AG08395 (cell line): Measurements from ENCODE around the gene SLC9A9.
"Not testable (repeated sequence)": the region's sequence is repeated elsewhere in the genome, so short reads cannot be mapped to it uniquely, and the experiment has no call there.

Source experiments
- DNase-seq: peaks from one replicate; pipeline ENCODE4 v3.0.0; 2012; ENCODE audit warnings: mixed read lengths, low spot score

SLC9A9 gene

DNA sequence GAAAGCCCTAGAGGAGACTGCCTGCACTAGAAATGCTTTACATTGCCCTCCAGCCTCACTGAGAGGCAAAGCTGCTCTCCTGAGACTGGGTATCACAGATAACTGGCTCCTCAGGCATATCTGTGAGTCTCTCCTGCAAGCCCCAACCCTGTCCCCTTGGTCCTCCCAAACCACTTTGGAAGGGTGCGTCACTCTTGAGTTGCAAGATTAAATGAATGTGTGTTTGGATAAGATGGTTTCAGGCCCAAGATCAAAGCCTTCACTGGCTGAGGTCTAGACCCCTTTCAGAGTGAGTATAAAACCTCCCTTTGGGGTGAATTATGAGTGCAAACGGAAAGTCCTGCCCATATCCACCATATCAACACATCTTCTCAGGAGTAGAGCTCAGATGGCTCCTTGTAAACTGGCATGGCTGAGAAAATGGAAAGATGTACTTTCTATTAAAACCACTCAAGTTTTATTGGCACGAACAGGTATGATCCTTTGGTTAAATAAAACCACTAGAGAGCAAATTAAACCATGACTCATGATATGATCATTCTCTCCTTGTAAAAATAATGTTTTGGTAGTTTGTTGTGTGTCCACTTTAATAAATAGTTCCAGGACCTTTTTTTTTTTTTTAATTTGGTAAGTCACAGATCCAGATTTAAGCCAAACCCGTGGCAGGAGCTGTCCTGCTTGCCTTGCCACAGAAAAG, 564.7 kb downstream of the SLC9A9 start:
- DNase-seq, result no peak

GRCh38 chr3:143280984-143281383, 567.3 kb downstream of the SLC9A9 start:
- no peak for DNase-seq

DNA sequence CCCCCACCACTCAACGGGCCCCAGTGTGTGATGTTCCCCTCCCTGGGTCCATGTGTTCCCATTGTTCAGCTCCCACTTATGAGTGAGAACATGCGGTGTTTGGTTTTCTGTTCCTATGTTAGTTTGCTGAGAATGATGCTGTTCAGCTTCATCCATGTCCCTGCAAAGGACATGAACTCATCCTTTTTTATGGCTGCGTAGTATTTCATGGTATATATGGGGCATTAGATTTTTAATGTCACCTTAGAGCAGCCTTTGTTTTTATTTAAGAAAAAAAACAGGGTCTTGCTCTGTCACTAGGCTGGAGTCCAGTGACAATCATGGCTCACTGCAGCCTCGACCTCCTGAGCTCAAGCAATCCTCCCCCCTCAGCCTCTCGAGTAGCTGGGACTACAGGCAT, 568.7 kb downstream of the SLC9A9 start:
- not testable (repeated sequence) for DNase-seq

GRCh38 chr3:143278721-143279120, 569.5 kb downstream of the SLC9A9 start:
- no peak for DNase-seq

- DNase-seq, result no peak
Observed at GRCh38 chr3:143277531-143277930, 570.7 kb downstream of the SLC9A9 start.

- no peak for DNase-seq
Observed at GRCh38 chr3:143276592-143276991, 571.7 kb downstream of the SLC9A9 start.

GRCh38 chr3:143273975-143274690, 574.1 kb downstream of the SLC9A9 start:
- DNase-seq, result no peak

DNA sequence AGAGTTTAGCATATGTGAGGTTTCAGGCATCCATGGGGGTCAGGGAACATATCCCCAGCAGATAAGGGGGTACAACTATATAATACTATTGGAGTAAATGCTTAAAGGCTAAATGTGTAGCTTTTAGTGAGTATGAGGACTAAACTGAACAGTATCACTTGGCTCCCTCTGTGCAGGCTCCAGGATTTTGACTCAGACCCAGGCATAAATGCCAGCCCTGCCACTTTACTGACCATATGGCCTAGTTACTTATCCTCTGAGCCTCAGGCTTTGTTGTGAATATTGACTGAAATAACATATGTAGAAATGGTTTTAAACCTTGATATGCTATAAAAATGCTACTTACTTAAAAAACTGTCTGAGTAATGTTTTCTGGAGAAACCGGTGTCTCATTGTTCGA, 577.1 kb downstream of the SLC9A9 start:
- DNase-seq, result no peak

- DNase-seq, result no peak
Observed at GRCh38 chr3:143269741-143270140, 578.5 kb downstream of the SLC9A9 start.

GRCh38 chr3:143267989-143268388, 580.3 kb downstream of the SLC9A9 start:
- no peak for DNase-seq

DNA sequence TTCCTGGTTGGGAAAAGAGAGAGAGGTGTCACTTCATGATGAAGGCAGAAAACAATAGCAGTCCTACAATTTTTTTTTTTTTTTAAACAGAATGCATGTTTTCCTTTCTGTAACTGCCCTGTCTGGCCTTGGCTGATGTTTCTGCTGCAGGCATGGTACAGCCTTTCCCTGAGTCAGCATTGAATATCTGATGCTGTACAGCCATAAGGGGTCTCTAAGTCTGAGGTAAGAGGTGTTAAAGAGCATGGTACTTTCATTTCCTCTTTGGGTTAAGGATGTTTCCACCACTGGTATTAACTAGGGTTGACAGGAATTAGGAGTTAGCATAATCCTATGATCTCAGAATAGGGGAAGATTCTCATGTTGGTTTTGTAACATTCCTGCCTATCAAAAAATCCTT, 581.3 kb downstream of the SLC9A9 start:
- DNase-seq, result no peak

GRCh38 chr3:143266511-143266910, 581.8 kb downstream of the SLC9A9 start:
- DNase-seq, result no peak

GRCh38 chr3:143265501-143266070, 582.7 kb downstream of the SLC9A9 start:
- no peak for DNase-seq

DNA sequence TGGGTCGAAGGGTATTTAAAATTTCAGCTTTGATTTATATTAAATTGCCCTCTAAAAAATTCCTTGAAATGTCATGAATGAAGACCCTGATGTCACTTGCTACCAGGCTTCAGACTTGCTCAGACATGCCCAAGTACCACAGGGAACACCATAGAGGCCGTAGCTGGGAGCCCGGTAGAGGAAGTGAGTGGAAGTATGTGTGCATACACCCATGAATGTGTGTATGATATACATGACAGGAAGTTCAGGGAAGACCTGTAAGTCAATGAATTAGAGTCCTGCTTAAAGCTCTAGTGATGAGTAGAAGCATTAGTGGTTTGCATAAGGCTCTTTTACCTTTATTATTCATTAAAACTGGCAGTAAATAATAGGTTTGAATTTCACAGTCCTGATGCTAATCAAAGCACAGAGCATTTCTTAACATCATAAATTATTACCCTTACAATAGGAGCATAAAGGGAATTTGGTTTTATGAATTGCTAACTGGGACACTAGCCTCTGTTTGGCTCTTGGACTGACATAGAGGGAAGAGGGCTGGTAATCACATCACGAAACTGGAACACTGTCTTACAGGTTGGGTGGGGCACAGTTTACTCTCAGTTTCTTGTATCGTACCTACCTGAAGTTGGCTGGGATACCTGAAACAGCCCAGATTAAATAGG, 584.3 kb downstream of the SLC9A9 start:
- DNase-seq, result no peak

- DNase-seq, result no peak
Observed at GRCh38 chr3:143261848-143262247, 586.4 kb downstream of the SLC9A9 start.

DNA sequence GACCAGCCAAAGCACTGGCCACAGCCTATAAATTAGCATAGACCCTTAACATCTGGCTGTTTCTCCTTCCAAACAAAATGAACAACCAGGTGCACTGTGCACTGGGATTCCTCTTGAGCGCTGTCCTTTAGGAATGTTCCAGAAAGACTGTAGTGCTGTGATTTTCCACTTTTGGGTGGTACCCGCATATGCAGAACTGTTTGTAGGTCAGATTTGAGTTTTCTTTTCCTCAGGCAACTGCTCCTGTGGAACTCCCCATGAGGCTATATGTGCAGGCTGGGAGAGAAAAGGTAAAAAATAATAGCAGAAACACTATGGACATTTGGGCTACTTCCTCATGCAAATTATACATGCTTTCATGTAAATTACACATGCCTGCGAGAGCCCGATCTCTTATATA, 589.6 kb downstream of the SLC9A9 start:
- DNase-seq, result no peak

GRCh38 chr3:143256416-143256815, 591.9 kb downstream of the SLC9A9 start:
- DNase-seq, result no peak

DNA sequence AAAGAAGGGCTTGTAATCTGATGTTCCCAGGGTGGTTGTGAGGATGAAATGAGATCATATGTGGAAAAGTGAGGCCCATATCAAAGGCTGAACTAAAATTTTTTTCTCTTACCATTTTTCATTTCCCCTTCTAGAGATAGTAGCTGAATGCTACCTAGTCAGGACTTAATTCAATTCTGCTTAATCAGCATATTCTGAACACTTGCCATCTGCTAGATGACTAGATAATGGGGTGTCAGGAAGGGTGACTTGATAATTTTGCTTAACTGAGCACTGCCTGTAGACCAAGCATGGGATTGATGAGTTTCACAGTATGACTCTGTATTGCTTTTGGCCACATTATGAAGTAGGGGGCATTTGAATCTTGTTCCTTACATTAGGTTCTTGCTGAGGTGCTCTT, 592.5 kb downstream of the SLC9A9 start:
- DNase-seq, result no peak

GRCh38 chr3:143252931-143253330, 595.3 kb downstream of the SLC9A9 start:
- DNase-seq, result peak; percentile 60

DNA sequence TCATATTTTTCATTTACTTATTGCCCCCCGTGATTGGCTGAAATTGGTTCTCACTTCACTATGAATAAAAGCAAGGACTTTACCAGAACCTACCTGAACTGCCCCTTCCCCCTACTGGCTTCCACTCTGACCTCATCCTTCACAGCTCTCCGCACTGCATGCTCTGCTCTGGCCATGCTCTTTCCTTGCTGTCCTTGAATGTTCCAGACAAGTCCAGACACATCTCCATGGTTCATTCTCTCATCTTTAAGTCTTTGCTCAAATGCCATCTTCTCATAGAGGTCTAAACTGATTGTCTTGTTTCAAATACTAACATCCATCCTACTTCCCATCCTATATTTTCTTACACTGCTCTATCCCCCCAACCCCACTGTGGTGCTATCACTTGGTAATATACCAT, 599.3 kb downstream of the SLC9A9 start:
- DNase-seq, result no peak

GRCh38 chr3:143247073-143247472, 601.2 kb downstream of the SLC9A9 start:
- no peak for DNase-seq

- DNase-seq, result no peak
Observed at GRCh38 chr3:143245692-143246091, 602.6 kb downstream of the SLC9A9 start.

- no peak for DNase-seq
Observed at GRCh38 chr3:143244516-143245063, 603.7 kb downstream of the SLC9A9 start.
